RWPE1 (cell line): ENCODE results near the gene HAUS8.
"Not testable (repeated sequence)": the region's sequence is repeated elsewhere in the genome, so short reads cannot be mapped to it uniquely, and the experiment has no call there.

Source experiments
- CTCF ChIA-PET: fragments of 350-600 bp; sonication (Branson Sonifier 250); formaldehyde crosslinking; extraction: SDS; loops from one replicate; lab custom pipeline; 2021; lab: Yijun Ruan, JAX
- POLR2A ChIA-PET: fragments of 400-600 bp; formaldehyde crosslinking; extraction: SDS; loops from one replicate; lab custom pipeline; 2020; ENCODE audit warnings: antibody characterized with exemption; ENCODE audit not compliant: low non-redundant PET; lab: Yijun Ruan, JAX
- DNase-seq: peaks from one replicate; pipeline ENCODE4 v3.0.0; 2012; ENCODE audit warnings: low spot score
- H3K27ac ChIP-seq: fragments of 450-650 bp; 2 replicates; pipeline ENCODE4 v1.5.1; 2017
- CTCF ChIP-seq: fragments of 450-650 bp; conservative IDR thresholded peaks from 2 replicates; pipeline ENCODE4 v1.5.1; 2017; ENCODE audit warnings: low read depth, mild to moderate bottlenecking

Gene HAUS8

DNA sequence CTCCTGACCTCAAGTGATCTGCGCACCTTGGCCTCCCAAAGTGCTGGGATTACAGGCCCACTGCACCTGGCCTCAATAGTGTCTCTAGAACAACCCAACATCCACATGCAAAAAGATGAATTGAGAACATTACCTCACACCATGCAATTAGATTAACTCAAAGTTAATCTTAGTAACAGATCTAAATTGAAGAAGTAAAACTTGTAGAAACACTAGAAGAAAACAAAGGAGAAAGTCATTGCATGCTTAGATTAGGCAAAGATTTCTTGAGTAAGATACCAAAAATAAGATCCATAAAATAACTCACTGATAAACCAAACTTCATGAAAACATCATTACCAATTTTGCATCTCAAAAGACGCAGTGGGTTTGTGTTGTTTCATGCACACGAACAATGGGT, 51.4 kb downstream of the HAUS8 start:
- TF ChIP-seq CTCF, result no peak
- ChIA-PET POLR2A (no interaction called here), CTCF (no interaction called here)
- no peak overlapping the region for H3K27ac ChIP-seq
- DNase-seq, result no peak

GRCh38 chr19:17022738-17023137, 52.5 kb downstream of the HAUS8 start:
- H3K27ac ChIP-seq, result no peak overlapping the region
- no peak for DNase-seq
- ChIA-PET POLR2A (no interaction called here), CTCF (interaction anchor here (0.6 kb wide), 1 partner anchor 273 kb away, joined by 6 read pairs; no protein-coding TSS in a partner anchor)
- no peak for TF ChIP-seq CTCF

DNA sequence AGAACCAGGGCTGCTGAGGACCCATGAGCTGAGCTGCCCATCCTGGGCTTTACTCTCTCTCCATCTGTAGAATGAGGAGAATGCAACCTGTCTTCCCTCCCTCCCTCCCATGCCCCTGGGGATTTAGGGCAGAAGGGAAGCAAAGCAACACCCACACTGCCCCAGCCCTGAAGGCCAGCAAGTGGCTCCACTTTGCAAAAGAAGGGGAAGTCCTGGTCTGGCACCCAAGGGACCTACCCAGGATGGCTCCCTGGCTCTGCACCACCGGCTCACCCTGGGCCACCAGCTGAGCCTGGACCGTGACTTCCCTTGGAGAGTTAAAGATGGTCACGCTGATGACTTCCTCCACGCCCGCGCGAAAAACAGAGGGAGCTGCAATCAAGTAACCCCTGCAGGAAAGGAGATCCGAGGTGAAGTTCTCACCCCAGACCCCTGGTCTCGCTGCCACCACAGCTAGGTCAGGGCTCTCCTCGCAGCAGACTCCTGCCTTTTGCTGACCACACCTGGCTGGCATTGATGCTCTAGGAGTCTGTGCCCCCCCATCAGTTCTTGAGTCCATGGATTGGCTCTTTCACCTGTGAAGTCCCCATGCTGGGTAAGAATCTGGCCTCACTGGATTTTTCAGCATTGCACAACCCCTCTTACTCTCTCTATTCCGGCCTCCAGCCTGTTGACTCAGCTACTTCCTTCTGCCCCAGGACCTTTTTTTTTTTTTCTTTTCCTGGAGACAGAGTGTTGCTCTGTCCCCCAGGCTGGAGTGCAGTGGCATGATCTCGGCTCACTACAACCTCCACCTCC, 53.3 kb downstream of the HAUS8 start:
- POLR2A ChIA-PET, result no interaction called here
- CTCF ChIA-PET, result interaction anchor here (0.6 kb wide), 1 partner anchor 192 kb away, joined by 3 read pairs; no protein-coding TSS in a partner anchor
- H3K27ac ChIP-seq, result no peak overlapping the region
- TF ChIP-seq CTCF, result no peak
- DNase-seq, result peak; percentile 79

- POLR2A ChIA-PET, result no interaction called here
- no peak overlapping the region for H3K27ac ChIP-seq
- CTCF ChIA-PET, result no interaction called here
- TF ChIP-seq CTCF, result no peak
- no peak for DNase-seq
These were observed 53.9 kb downstream of the HAUS8 start for GRCh38 chr19:17021328-17021727.

DNA sequence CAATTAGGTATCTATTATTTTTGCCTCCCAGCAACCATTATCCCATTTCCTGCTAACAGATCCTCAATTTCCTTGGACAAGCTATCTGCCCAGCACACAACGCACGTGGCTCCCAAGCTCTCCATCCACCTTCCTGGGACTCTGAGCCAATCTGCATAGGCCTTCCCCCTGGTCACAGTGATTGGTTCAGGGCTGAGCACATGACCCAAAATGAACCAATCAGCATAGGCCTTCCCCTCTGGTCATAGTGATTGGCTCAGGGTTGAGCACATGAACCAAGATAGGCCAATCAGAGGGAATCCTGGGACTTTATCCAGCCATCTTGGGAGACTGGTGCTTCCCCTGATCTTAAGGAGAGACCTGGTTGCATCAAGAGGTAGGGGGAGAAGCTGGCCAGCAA, 54.4 kb downstream of the HAUS8 start:
- TF ChIP-seq CTCF, result no peak
- POLR2A ChIA-PET, result no interaction called here
- H3K27ac ChIP-seq, result no peak overlapping the region
- CTCF ChIA-PET, result no interaction called here
- DNase-seq, result no peak

GRCh38 chr19:17020385-17020784, 54.9 kb downstream of the HAUS8 start:
- TF ChIP-seq CTCF, result no peak
- no peak for DNase-seq
- H3K27ac ChIP-seq, result no peak overlapping the region
- CTCF ChIA-PET, result no interaction called here
- POLR2A ChIA-PET, result no interaction called here

DNA sequence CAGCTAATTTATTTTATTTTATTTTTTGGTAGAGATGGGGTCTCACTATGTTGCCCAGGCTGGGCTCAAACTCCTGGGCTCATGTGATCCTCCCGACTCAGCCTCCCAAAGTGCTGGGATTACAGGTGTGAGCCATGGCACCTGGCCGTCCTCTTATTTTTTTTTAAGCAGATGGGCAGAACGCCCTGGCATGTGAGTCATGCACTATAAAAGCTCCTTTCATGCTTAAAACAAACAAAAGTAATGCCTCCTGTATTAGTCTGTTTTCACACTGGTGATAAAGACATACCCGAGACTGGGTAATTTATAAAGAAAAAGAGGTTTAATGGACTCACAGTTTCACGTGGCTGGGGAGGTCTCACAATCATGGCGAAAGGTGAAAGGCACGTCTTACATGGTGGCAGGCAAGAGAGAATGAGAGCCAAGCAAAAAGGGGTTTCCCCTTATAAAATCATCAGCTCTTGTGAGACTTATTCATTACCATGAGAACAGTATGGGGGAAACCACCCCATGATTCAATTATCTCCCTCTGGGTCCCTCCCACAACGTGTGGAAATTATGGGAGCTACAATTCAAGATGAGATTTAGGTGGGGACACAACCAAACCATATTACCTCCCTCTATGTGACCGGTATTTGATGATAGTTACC, 60.9 kb downstream of the HAUS8 start:
- H3K27ac ChIP-seq, CTCF ChIA-PET, POLR2A ChIA-PET: not testable (repeated sequence)
- peak; percentile 55 for DNase-seq
